Nephron progenitor cell (in vitro differentiated cells): ENCODE data around the gene CNST.
A peak's percentile ranks its signal among the peaks of the same experiment; 100 is the strongest.
"Not testable (repeated sequence)": the region's sequence is repeated elsewhere in the genome, so short reads cannot be mapped to it uniquely, and the experiment has no call there.

Experiments
- DNase-seq: peaks from one replicate; pipeline ENCODE4 v3.0.0; 2021
- H3K27ac Mint-ChIP-seq: 2 replicates; pipeline ENCODE4 v1.8.0; 2021; ENCODE audit warnings: mild to moderate bottlenecking, moderate library complexity, mixed read lengths
- H3K27me3 Mint-ChIP-seq: 2 replicates; pipeline ENCODE4 v1.8.0; 2021; ENCODE audit warnings: mild to moderate bottlenecking, low read depth, mixed read lengths; ENCODE audit not compliant: poor library complexity
- H3K36me3 Mint-ChIP-seq: 2 replicates; pipeline ENCODE4 v1.8.0; 2021; ENCODE audit warnings: low read depth, mixed read lengths
- H3K4me1 Mint-ChIP-seq: 2 replicates; pipeline ENCODE4 v1.8.0; 2021; ENCODE audit warnings: mixed read lengths
- H3K4me3 Mint-ChIP-seq: 2 replicates; pipeline ENCODE4 v1.8.0; 2021; ENCODE audit warnings: mild to moderate bottlenecking, moderate library complexity, mixed read lengths
- H3K9me3 Mint-ChIP-seq: 2 replicates; pipeline ENCODE4 v1.8.0; 2021; ENCODE audit warnings: mild to moderate bottlenecking, moderate library complexity, mixed read lengths
- TF ChIP-seq, protein P1 (sequence below): fragments of 200-600 bp; sonication (generic); IDR thresholded peaks from 2 replicates; pipeline ENCODE4 v1.5.0; 2021; ENCODE audit warnings: antibody characterized with exemption

Gene CNST

DNA sequence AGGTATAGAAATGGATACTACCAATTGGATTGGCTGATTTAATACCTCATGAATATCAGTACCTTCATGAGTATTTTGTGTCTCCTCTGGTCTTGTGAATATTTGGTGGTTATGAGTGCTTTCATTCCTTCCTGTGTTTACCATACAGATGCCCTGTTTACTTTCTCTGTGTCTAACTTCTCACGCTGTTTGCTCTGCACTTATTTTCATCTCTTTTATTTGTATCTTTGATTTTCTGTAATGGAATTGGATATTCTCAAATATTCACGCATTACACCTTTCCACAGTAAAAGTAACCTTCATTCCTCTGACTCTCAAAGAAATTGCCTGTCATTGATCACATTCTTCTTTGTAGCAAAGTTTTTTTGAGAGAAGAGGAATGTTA, 16.8 kb downstream of the CNST start:
- peaks cover 37% of the 10 kb centered on the region for H3K4me1 Mint-ChIP-seq

GRCh38 chr1:246583448-246584185, 17.4 kb downstream of the CNST start:
- TF ChIP-seq, protein P1, sequence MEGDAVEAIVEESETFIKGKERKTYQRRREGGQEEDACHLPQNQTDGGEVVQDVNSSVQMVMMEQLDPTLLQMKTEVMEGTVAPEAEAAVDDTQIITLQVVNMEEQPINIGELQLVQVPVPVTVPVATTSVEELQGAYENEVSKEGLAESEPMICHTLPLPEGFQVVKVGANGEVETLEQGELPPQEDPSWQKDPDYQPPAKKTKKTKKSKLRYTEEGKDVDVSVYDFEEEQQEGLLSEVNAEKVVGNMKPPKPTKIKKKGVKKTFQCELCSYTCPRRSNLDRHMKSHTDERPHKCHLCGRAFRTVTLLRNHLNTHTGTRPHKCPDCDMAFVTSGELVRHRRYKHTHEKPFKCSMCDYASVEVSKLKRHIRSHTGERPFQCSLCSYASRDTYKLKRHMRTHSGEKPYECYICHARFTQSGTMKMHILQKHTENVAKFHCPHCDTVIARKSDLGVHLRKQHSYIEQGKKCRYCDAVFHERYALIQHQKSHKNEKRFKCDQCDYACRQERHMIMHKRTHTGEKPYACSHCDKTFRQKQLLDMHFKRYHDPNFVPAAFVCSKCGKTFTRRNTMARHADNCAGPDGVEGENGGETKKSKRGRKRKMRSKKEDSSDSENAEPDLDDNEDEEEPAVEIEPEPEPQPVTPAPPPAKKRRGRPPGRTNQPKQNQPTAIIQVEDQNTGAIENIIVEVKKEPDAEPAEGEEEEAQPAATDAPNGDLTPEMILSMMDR = no peak
- peaks cover 4% of the 10 kb centered on the region for H3K9me3 Mint-ChIP-seq
- no peaks in the 10 kb centered on the region for H3K27me3 Mint-ChIP-seq
- H3K4me3 Mint-ChIP-seq = no peak overlapping the region
- H3K36me3 Mint-ChIP-seq = peaks cover 21% of the 10 kb centered on the region
- no peak for DNase-seq
- H3K27ac Mint-ChIP-seq = peak overlapping the region; percentile 92
- peaks cover 37% of the 10 kb centered on the region for H3K4me1 Mint-ChIP-seq

More for the DNA sequence above, 16.8 kb downstream of the CNST start:
- TF ChIP-seq, protein P1 = no peak
- H3K4me3 Mint-ChIP-seq = no peak overlapping the region
- peak overlapping the region; percentile 92 for H3K27ac Mint-ChIP-seq
- no peak for DNase-seq
- H3K9me3 Mint-ChIP-seq = peaks cover 1% of the 10 kb centered on the region
- no peaks in the 10 kb centered on the region for H3K27me3 Mint-ChIP-seq
- H3K36me3 Mint-ChIP-seq = peaks cover 18% of the 10 kb centered on the region

GRCh38 chr1:246587032-246587431, 20.8 kb downstream of the CNST start:
- Mint-ChIP-seq H3K9me3 (peaks cover 19% of the 10 kb centered on the region), H3K4me3 (no peak overlapping the region), H3K27me3 (no peaks in the 10 kb centered on the region), H3K36me3 (peaks cover 41% of the 10 kb centered on the region), H3K27ac (no peak overlapping the region), H3K4me1 (peaks cover 29% of the 10 kb centered on the region)
- no peak for DNase-seq
- TF ChIP-seq, protein P1 = no peak

- Mint-ChIP-seq H3K27me3 (no peaks in the 10 kb centered on the region), H3K4me3 (no peak overlapping the region), H3K36me3 (peaks cover 47% of the 10 kb centered on the region), H3K9me3 (peaks cover 19% of the 10 kb centered on the region), H3K27ac (no peak overlapping the region), H3K4me1 (peaks cover 24% of the 10 kb centered on the region)
- TF ChIP-seq, protein P1 = no peak
- no peak for DNase-seq
Observed at GRCh38 chr1:246587606-246588005, 21.4 kb downstream of the CNST start.

GRCh38 chr1:246588159-246588721, 22.0 kb downstream of the CNST start:
- Mint-ChIP-seq H3K4me1 (peaks cover 17% of the 10 kb centered on the region), H3K27me3 (no peaks in the 10 kb centered on the region), H3K9me3 (peaks cover 19% of the 10 kb centered on the region), H3K27ac (no peak overlapping the region), H3K4me3 (no peak overlapping the region), H3K36me3 (peaks cover 50% of the 10 kb centered on the region)
- TF ChIP-seq, protein P1 = no peak
- DNase-seq = no peak

DNA sequence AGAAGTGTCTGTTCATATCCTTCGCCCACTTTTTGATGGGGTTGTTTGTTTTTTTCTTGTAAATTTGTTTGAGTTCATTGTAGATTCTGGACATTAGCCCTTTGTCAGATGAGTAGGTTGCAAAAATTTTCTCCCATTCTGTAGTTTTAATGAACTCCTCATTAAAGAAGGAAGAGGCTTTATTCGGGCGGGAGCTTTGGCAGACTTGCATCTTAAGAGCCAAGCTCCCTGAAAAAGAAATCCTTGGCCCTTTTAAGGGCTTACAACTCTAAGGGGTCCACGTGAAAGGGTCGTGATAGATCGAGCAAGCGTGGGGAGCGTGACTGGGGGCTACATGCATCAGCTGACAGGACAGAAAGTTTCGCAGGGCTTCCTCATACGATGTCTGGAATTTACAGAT, 23.7 kb downstream of the CNST start:
- H3K27ac Mint-ChIP-seq, H3K4me1 Mint-ChIP-seq, H3K27me3 Mint-ChIP-seq, DNase-seq, H3K4me3 Mint-ChIP-seq: not testable (repeated sequence)
- H3K36me3 Mint-ChIP-seq = peaks cover 41% of the 10 kb centered on the region
- H3K9me3 Mint-ChIP-seq = peaks cover 19% of the 10 kb centered on the region
